BLaER1 treated with 17β-estradiol and CSF1 and Interleukin-3, amounts not matched to agents 10 nM and 100 nM (cell line): ENCODE results near the gene PRPF6.

ENCODE experiments used
- H3K27ac ChIP-seq, 11 experiments: shearing (Covaris generic); formaldehyde crosslinking; 2 replicates each; pipeline ENCODE4 v1.8.1; 2022
- H3K27me3 ChIP-seq, 11 experiments: shearing (Covaris generic); formaldehyde crosslinking; 2 replicates each; pipeline ENCODE4 v1.8.1; 2022
- H3K36me3 ChIP-seq, 11 experiments: shearing (Covaris generic); formaldehyde crosslinking; 2 replicates each; pipeline ENCODE4 v1.8.1; 2022
- H3K4me1 ChIP-seq, 10 experiments: shearing (Covaris generic); formaldehyde crosslinking; 2 replicates each; pipeline ENCODE4 v1.8.1; 2022
- H3K4me2 ChIP-seq, 11 experiments: shearing (Covaris generic); formaldehyde crosslinking; 2 replicates each; pipeline ENCODE4 v1.8.1; 2022
- H3K4me3 ChIP-seq, 10 experiments: shearing (Covaris generic); formaldehyde crosslinking; 2 replicates each; pipeline ENCODE4 v1.8.1; 2022
- H3K9ac ChIP-seq, 11 experiments: shearing (Covaris generic); formaldehyde crosslinking; 2 replicates each; pipeline ENCODE4 v1.8.1; 2022
- H3K9me3 ChIP-seq, 11 experiments: shearing (Covaris generic); formaldehyde crosslinking; replicated peaks in 1 of 11; 2 replicates each; pipeline ENCODE4 v1.8.1; 2022
- H4K20me1 ChIP-seq, 11 experiments: shearing (Covaris generic); formaldehyde crosslinking; 2 replicates each; pipeline ENCODE4 v1.8.1; 2022
- Cebpa-rat ChIP-seq, 11 experiments: shearing (Covaris generic); IDR thresholded peaks; 2 replicates each; pipeline ENCODE4 v1.8.1; 2022

PRPF6 gene

DNA sequence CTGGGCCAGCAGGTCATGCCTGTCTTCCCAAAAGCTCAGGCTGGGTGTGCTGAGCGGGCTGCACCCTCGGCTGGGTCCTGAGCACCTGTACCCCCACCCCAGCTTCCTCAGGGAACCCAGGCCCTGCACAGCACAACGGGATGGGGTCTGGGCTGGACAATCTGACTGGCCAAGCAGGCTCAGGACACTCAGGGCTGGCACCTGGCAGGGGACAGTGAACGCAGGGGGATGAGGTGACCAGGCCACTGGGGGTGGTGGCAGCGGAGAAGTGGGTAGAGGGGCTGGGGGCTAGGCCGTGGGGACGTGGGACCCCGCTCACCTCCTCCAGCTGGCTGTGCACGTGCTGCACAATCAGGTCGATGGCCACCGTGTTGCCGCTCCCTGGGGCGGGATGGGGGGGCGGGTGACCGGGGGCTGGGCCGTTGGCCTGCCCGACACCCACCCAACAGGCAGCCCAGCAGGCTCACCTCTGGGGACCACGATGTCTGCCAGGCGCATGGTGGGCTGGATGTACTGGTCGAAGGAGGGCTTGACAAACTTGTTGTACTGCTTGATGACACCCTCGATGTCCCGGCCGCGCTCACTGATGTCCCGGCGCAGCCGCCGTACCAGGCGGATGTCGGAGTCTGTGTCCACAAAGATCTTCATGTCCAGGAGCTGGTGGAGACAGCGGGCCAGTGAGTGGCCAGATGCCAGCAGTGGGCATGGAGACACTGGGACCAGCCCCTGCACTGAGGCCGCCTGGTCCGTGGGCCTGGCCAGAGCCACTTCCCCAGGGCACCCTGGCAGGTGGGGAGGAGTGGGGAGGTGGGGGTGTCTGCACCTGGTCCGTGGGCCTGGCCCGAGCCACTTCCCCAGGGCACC lies 36.6 kb upstream of the PRPF6 start:
- H3K36me3 ChIP-seq = peaks cover 53 to 69% (median 62%) of the 10 kb centered on the region in 11 experiments

DNA sequence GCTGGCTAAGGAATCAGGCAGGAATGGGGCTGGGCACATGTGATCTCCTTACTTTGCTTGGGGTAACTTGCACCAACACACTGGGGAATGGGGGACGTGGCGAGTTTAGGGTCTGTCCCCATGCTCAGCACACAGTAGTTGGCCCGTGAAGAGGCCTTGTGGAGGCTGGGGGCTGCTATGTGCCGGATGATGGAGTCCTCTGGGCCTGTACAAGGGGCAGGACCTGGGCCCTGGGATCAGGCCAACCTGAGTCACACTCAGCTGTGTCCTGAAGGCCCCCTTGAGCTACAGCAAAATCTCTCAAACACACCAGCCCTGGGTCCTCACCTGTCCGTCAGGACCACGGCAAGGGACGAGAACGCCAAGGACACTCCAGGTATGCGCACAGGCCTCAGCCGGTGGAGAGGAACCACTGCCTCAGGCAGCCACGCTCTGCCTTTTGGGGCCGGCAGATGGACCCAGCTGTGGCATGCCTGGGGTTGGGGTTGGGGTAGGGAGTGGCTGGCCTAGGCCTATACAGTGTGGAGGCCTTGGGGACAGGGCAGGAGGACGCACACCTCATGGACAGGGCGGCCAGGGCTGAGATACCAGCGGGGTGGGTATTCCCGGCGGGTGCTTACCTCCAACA lies 35.8 kb upstream of the PRPF6 start:
- Histone ChIP-seq H3K36me3 (peaks cover 48 to 60% (median 55%) of the 10 kb centered on the region in 11 experiments), H4K20me1 (peaks cover 93 to 96% (median 95%) of the 10 kb centered on the region in 11 experiments), H3K4me1 (peaks cover 62 to 71% (median 66%) of the 10 kb centered on the region in 10 experiments), H3K27ac (no peak overlapping the region), H3K27me3 (no peaks in the 10 kb centered on the region), H3K4me3 (no peak overlapping the region), H3K4me2 (no peak overlapping the region), H3K9ac (peak overlapping the region in 2 of 11 experiments; percentile 18 to 44; a peak in 2 of 22 replicates), H3K9me3 (no peaks in the 10 kb centered on the region)
- no peak for TF ChIP-seq Cebpa-rat (IDR thresholded peaks at IDR 0.05)

More for the DNA sequence above, 36.6 kb upstream of the PRPF6 start:
- Histone ChIP-seq H3K9ac (peak overlapping the region in 1 of 11 experiments; percentile 54; a peak in 3 of 22 replicates), H3K4me3 (no peak overlapping the region), H4K20me1 (peaks cover 93 to 96% (median 95%) of the 10 kb centered on the region in 11 experiments), H3K9me3 (no peaks in the 10 kb centered on the region), H3K27ac (no peak overlapping the region), H3K4me2 (no peak overlapping the region), H3K27me3 (no peaks in the 10 kb centered on the region), H3K4me1 (peaks cover 56 to 66% (median 61%) of the 10 kb centered on the region in 10 experiments)
- TF ChIP-seq Cebpa-rat (IDR thresholded peaks at IDR 0.05) = no peak

DNA sequence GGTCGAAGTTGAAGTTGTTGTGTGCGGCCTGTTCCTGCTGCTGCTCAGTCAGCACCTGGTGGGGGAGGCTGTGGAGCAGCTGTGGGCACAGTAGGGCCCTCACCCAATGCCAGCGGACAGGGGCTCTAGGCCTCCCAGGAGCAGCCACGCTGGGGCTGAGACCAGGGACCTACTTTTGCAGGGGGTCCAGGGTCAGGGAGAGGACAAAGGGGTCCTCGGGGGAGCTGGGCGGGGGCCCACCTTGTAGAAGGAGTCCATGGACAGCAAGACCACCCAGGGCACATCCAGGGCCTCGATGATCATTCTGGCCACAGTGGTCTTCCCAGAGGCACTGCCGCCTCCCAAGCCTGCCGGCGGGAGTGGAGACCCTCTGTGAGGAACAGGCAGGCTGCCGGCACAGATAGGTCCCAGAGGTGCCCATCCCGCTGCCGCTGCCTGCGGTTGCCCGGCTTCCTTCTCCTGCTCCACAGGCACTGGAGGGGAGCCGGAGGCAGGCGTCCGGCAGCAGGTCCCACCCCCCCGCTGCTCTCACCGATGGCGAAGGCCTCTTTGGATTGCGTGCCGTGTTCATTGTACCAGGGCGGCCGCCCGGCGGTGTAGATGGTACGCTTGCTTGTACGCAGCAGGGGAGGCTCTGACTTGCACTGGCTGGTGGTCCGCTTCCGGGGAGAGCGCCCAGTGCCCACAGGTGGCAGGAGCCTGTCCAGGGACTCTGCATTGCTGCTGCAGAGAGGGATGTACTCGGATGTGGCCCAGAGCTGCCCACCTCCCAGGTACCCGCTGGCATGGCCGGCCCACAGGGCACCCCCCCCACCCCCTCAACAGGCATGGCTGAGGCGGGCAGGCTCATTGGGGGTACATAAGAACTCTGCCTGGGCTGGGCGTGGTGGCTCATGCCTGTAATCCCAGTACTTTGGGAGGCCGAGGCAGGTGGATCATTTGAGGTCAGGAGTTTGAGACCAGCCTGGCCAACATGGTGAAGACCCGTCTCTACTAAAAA lies 34.7 kb upstream of the PRPF6 start:
- Histone ChIP-seq H3K27me3 (no peaks in the 10 kb centered on the region), H3K27ac (no peak overlapping the region), H4K20me1 (peaks cover 93 to 96% (median 95%) of the 10 kb centered on the region in 11 experiments), H3K9me3 (no peaks in the 10 kb centered on the region), H3K36me3 (peaks cover 37 to 54% (median 44%) of the 10 kb centered on the region in 11 experiments), H3K9ac (no peak overlapping the region), H3K4me3 (no peak overlapping the region), H3K4me1 (peaks cover 62 to 71% (median 66%) of the 10 kb centered on the region in 10 experiments), H3K4me2 (no peak overlapping the region; a peak in 1 of 22 replicates)
- no peak for TF ChIP-seq Cebpa-rat (IDR thresholded peaks at IDR 0.05)

DNA sequence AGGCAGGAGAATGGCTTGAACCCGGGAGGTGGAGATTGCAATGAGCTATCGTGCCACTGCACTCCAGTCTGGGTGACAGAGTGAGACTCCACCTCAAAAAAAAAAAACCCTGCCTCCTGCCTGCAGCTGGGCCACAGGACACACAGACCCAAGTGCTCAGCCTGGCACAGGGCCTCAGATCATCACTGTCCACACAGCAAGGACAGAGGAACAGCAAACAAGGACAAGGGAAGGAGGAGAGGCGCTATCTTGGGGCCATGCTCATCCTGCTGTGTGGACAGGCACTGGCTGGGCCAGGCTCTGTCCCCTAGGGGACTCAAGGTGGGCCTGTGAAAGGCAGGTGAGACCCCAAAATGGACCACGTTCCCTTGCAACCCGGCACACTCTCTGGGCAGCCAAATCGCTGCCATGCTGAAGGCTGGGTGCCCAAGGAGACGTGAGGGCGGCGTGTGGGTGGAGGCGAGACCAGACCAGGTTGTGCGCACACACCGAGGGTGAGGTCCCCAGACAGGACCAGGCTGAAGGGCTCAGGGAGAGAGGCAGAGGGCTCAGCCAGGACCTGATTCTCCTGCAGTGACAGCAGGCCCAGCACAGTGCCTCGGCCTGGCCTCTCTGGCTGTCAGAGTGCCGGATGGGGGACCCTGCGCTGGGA lies 33.8 kb upstream of the PRPF6 start:
- Histone ChIP-seq H3K4me2 (peak overlapping the region; percentile 92 to 99 (median 97)), H3K4me1 (peaks cover 67 to 75% (median 70%) of the 10 kb centered on the region in 10 experiments), H3K36me3 (peaks cover 37 to 53% (median 44%) of the 10 kb centered on the region in 11 experiments), H3K4me3 (peak overlapping the region in 3 of 10 experiments; percentile 8 to 52 (median 47); a peak in 3 of 20 replicates), H3K27me3 (no peaks in the 10 kb centered on the region), H3K27ac (peak overlapping the region in 3 of 11 experiments; percentile 26 to 40 (median 36); a peak in 3 of 22 replicates), H3K9me3 (no peaks in the 10 kb centered on the region), H4K20me1 (peaks cover 99 to 100% (median 99%) of the 10 kb centered on the region in 11 experiments), H3K9ac (peak overlapping the region in 10 of 11 experiments; percentile 20 to 72 (median 46); a peak in 16 of 22 replicates)
- no peak for TF ChIP-seq Cebpa-rat (IDR thresholded peaks at IDR 0.05)

DNA sequence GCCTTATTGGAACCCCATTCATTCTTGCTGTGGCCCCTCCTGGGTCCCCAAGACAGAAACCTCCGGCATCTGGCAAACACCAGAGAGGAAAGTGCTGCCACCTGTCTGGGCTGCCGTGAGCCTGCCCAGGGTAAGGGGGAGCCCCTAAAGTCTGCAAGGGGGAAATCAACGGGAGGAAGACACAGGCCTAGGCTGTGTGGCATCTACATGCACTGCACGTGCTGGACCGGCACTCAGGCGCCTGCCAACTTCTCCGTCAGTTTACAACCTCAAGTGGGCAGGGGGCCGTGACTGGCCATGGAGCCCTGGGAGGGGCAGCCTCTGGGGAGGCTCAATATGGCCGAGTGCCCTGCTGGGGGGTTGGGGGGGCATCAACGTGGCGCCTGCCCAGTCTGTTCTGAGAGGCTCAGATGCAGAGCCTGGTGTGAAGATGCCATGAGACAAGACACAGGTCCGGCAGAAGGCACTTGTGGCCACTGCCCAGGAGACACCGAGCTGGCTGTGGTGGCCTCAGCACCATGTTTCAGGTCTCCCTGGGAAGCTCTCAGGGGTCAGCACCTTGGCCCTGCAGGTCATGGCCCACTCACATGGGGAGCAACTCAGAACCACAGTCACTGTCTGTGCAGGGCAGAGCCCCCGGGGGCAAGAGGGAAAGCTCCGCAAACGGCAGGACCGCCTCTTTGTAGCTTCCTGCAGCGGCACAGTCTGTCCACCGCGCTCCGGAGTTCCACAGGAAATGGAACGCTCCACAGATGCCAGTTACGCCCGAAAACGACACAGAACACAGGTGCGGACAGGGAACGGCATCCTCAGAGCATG lies 33.1 kb upstream of the PRPF6 start:
- H3K36me3 ChIP-seq = peaks cover 35 to 47% (median 39%) of the 10 kb centered on the region in 11 experiments
- peak overlapping the region in 6 of 11 experiments; percentile 17 to 40 (median 33); a peak in 7 of 22 replicates for H3K27ac ChIP-seq
- peaks cover 99 to 100% (median 100%) of the 10 kb centered on the region in 11 experiments for H4K20me1 ChIP-seq
- peak overlapping the region in 10 of 11 experiments; percentile 20 to 72 (median 46); a peak in 17 of 22 replicates for H3K9ac ChIP-seq
- peaks cover 67 to 75% (median 71%) of the 10 kb centered on the region in 10 experiments for H3K4me1 ChIP-seq
- H3K4me2 ChIP-seq = peak overlapping the region; percentile 92 to 99 (median 97)
- H3K4me3 ChIP-seq = peak overlapping the region in 8 of 10 experiments; percentile 8 to 57 (median 39); a peak in 13 of 20 replicates
- H3K27me3 ChIP-seq = no peaks in the 10 kb centered on the region
- H3K9me3 ChIP-seq = no peaks in the 10 kb centered on the region
- no peak for TF ChIP-seq Cebpa-rat (IDR thresholded peaks at IDR 0.05)

DNA sequence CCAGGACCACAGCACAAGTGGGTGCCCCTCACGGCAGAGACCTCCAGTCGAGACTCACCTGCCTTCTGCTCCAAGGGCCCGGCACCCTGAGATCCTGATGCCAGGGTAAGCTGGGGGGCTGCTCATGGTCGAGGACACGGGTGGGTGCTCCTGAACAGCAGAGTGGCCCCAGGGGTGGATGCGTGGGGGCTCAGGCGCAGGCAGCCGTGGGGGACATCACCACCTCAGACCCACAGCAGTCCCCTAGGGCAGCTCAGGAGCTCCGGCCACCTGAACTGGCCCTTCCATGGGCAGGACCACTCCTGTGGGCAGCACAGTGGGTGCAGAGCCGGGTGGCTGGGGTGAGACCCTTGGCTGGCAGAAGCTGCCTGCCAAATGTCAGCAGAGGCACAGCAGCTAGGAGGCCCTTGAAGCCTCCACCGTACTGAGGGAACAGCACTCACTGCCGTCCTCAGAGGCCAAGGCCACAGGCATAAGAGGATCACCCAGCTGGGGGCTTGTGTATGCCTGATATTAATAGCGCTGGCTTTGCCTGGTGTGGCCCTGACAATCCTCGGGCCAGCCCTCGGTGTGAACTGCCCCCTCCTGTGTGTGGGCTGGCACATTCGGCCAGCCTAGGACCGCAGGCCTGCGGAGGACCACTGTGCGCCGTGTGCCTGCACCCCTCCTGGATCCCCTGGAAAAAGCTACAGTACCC lies 30.1 kb upstream of the PRPF6 start:
- H3K27ac ChIP-seq = peak overlapping the region in 9 of 11 experiments; percentile 11 to 74 (median 58); a peak in 17 of 22 replicates
- H3K27me3 ChIP-seq = no peaks in the 10 kb centered on the region
- H3K9ac ChIP-seq = peak overlapping the region; percentile 40 to 95 (median 63); a peak in 21 of 22 replicates
- H3K9me3 ChIP-seq = no peaks in the 10 kb centered on the region
- TF ChIP-seq Cebpa-rat (IDR thresholded peaks at IDR 0.05) = no peak
- H3K36me3 ChIP-seq = peaks cover 6 to 17% (median 9%) of the 10 kb centered on the region in 11 experiments
- peak overlapping the region; percentile 92 to 99 (median 97) for H3K4me2 ChIP-seq
- H4K20me1 ChIP-seq = peaks cover 93 to 100% (median 98%) of the 10 kb centered on the region in 11 experiments
- H3K4me3 ChIP-seq = peak overlapping the region in 8 of 10 experiments; percentile 29 to 55 (median 44); a peak in 16 of 20 replicates
- H3K4me1 ChIP-seq = peaks cover 83 to 92% (median 86%) of the 10 kb centered on the region in 10 experiments
